CD4-positive, alpha-beta T cell (primary cell): ENCODE data around the gene SPG21. TPM values are rescaled to one million over a fixed set of nuclear protein-coding genes. Genes with fewer than 3 reads are reported as not detected.

ENCODE experiments used
- ATAC-seq: fragments of 200-7000 bp; cut with Tn5 transposase; one replicate; pipeline ENCODE4 v1.10.0; 2022; ENCODE audit warnings: mild to moderate bottlenecking; ENCODE audit not compliant: poor library complexity
- CTCF ChIA-PET: fragments of 350-600 bp; sonication (Branson Sonifier 250); formaldehyde crosslinking; loops from one replicate; lab custom pipeline; 2021; ENCODE audit warnings: antibody characterized with exemption, inconsistent platforms; lab: Charles Lee
- POLR2A ChIA-PET: fragments of 350-600 bp; sonication (Branson Sonifier 250); formaldehyde crosslinking; loops from one replicate; lab custom pipeline; 2021; ENCODE audit warnings: antibody characterized with exemption, inconsistent platforms; lab: Charles Lee
- DNase-seq, 14 experiments: peaks; one replicate each; pipeline ENCODE4 v3.0.0-alpha.2; 2013 to 2020; ENCODE audit warnings: mixed read lengths in 2 of 14
- H3K27ac ChIP-seq, 2 donors: one replicate each; pipeline versions ENCODE4 v1.5.1 to v1.7.0; 2013; ENCODE audit warnings: low read length in 2 of 2, low read depth in 1 of 2, mild to moderate bottlenecking in 1 of 2
- H3K27me3 ChIP-seq, 2 experiments: 1 replicate in 1 of 2; 2 replicates in 1 of 2; pipeline versions ENCODE4 v1.6.1 to v1.7.0; 2013; ENCODE audit warnings: low read length in 2 of 2, control low read depth in 1 of 2, mild to moderate bottlenecking in 1 of 2, moderate library complexity in 1 of 2; ENCODE audit not compliant: insufficient read depth in 2 of 2, control insufficient read depth in 1 of 2
- H3K36me3 ChIP-seq: one replicate; pipeline ENCODE4 v1.6.1; 2013; ENCODE audit warnings: low read length, control low read depth; ENCODE audit not compliant: insufficient read depth
- H3K4me1 ChIP-seq: one replicate; pipeline ENCODE4 v1.6.1; 2013; ENCODE audit warnings: low read length, control low read depth; ENCODE audit not compliant: insufficient read depth
- H3K4me3 ChIP-seq: one replicate; pipeline ENCODE4 v1.5.1; 2013; ENCODE audit warnings: mild to moderate bottlenecking, low read length, moderate library complexity
- H3K9me3 ChIP-seq, 2 experiments: 1 replicate in 1 of 2; 2 replicates in 1 of 2; pipeline versions ENCODE4 v1.6.1 to v1.7.0; 2013; ENCODE audit warnings: low read length in 2 of 2, mild to moderate bottlenecking in 2 of 2, control low read depth in 1 of 2, moderate library complexity in 1 of 2; ENCODE audit not compliant: control insufficient read depth in 1 of 2, insufficient read depth in 1 of 2
- H3K27ac Mint-ChIP-seq: one replicate; pipeline ENCODE4 v1.8.0; 2020; ENCODE audit warnings: mixed read lengths
- H3K27me3 Mint-ChIP-seq: one replicate; pipeline ENCODE4 v1.8.0; 2021; ENCODE audit warnings: mixed read lengths
- H3K36me3 Mint-ChIP-seq: one replicate; pipeline ENCODE4 v1.8.0; 2021; ENCODE audit warnings: low read depth, mixed read lengths
- H3K4me1 Mint-ChIP-seq: one replicate; pipeline ENCODE4 v1.8.0; 2021; ENCODE audit warnings: low read depth, mixed read lengths
- H3K4me3 Mint-ChIP-seq: one replicate; pipeline ENCODE4 v1.8.0; 2020; ENCODE audit warnings: mild to moderate bottlenecking, mixed read lengths
- H3K9me3 Mint-ChIP-seq: one replicate; pipeline ENCODE4 v1.8.0; 2020; ENCODE audit warnings: mixed read lengths
- intact Hi-C, 2 experiments: fragments of 100-400 bp; cut with DNase I in 1 of 2; cut with micrococcal nuclease in 1 of 2; formaldehyde crosslinking; loops; one replicate each; pipeline versions ENCODE4 v1.15.1 to v1.9.0; 2023 to 2025; cut with DNase I, micrococcal nuclease
- total RNA-seq, 174 experiments: library from RNA in 2 of 174; stranded (reverse) in 2 of 174; gene quantifications; one replicate each; pipeline ENCODE4 v1.2.3 and lab custom pipeline; 2021 to 2026
- TF ChIP-seq, protein P1 (sequence below): fragments of 200-600 bp; IDR thresholded peaks from one replicate; pipeline ENCODE4 v1.8.0; 2022; ENCODE audit warnings: antibody characterized with exemption, mild to moderate bottlenecking

SPG21 gene
- total RNA-seq, 2 experiments from 2014 or later = 29.4 to 32.7 TPM

DNA sequence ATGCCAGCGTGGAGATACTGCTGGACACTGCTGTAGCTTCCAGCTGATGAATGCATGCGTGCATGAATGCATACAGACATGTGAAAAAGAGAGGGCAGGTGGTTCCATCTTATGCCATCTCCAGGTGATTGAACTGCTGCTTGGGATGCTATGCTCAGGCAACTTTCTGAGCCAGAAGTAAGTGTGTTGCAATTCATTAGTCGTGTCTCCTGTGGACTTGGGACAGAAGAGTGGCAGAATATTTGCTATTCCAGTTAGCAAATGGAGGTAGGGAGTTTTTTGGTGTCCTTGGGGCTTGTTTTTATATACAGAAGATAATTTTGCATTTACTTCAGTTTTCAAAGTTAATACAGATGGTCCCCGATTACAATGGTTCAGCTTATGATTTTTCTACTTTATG is 44.8 kb downstream of the SPG21 start:
- Mint-ChIP-seq H3K9me3 (no peaks in the 10 kb centered on the region), H3K4me1 (no peaks in the 10 kb centered on the region), H3K27me3 (no peaks in the 10 kb centered on the region), H3K36me3 (no peaks in the 10 kb centered on the region), H3K27ac (no peak overlapping the region), H3K4me3 (no peak overlapping the region)
- ChIA-PET CTCF (interaction anchor here (1.0 kb wide), 1 partner anchor 9 kb away, joined by 3 read pairs; no protein-coding TSS in a partner anchor), POLR2A (no interaction called here)
- intact Hi-C loops = no loop called here
- H3K4me1 ChIP-seq = no peaks in the 10 kb centered on the region
- no peak for DNase-seq
- no peaks in the 10 kb centered on the region for H3K27me3 ChIP-seq
- no peak overlapping the region for H3K27ac ChIP-seq
- ATAC-seq = no peak
- no peak overlapping the region for H3K4me3 ChIP-seq
- H3K9me3 ChIP-seq = no peaks in the 10 kb centered on the region
- TF ChIP-seq, protein P1, sequence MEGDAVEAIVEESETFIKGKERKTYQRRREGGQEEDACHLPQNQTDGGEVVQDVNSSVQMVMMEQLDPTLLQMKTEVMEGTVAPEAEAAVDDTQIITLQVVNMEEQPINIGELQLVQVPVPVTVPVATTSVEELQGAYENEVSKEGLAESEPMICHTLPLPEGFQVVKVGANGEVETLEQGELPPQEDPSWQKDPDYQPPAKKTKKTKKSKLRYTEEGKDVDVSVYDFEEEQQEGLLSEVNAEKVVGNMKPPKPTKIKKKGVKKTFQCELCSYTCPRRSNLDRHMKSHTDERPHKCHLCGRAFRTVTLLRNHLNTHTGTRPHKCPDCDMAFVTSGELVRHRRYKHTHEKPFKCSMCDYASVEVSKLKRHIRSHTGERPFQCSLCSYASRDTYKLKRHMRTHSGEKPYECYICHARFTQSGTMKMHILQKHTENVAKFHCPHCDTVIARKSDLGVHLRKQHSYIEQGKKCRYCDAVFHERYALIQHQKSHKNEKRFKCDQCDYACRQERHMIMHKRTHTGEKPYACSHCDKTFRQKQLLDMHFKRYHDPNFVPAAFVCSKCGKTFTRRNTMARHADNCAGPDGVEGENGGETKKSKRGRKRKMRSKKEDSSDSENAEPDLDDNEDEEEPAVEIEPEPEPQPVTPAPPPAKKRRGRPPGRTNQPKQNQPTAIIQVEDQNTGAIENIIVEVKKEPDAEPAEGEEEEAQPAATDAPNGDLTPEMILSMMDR = no peak
- no peaks in the 10 kb centered on the region for H3K36me3 ChIP-seq

DNA sequence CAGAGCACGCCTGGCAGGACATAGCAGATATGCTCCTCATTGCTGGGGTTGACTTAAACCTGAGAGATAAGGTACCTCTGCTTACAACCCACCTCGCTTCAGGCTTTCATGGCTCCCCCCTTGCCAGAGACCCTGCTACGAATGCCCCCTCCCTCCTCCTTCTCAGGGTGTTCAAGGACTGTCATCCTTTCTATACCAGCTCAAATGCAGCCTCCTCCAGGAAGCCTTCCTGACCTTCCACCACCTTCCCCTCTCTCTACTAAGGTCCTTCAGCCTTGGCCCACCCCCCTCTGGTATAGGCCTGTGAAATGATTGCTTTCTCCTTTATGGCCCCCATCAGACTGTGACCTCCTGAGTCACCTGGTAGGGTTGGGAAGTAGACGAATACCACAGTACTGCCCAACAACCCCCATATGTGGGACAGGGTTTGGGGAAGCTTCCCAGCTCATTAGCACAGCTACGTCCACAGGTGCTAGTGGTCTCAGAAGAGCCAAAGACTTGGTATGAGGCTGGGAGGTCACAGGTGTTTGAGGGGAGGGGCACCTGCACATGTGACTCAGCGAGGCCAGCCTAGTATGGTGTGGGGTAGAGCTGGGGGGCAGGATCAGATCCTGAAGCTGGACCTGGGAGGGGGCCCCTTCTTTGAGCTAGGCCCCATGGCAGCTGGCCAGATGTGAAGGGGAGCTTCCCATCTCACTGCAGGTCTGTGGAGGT is 46.0 kb downstream of the SPG21 start:
- TF ChIP-seq, protein P1 = no peak
- H3K36me3 Mint-ChIP-seq = no peaks in the 10 kb centered on the region
- POLR2A ChIA-PET = no interaction called here
- Histone ChIP-seq H3K27me3 (no peaks in the 10 kb centered on the region), H3K9me3 (no peaks in the 10 kb centered on the region), H3K4me1 (no peaks in the 10 kb centered on the region), H3K27ac (no peak overlapping the region), H3K4me3 (no peak overlapping the region), H3K36me3 (no peaks in the 10 kb centered on the region)
- H3K4me3 Mint-ChIP-seq = no peak overlapping the region
- DNase-seq = no peak
- no peak for ATAC-seq
- intact Hi-C loops = no loop called here
- no peaks in the 10 kb centered on the region for H3K27me3 Mint-ChIP-seq
- CTCF ChIA-PET = no interaction called here
- no peaks in the 10 kb centered on the region for H3K4me1 Mint-ChIP-seq
- H3K27ac Mint-ChIP-seq = no peak overlapping the region
- no peaks in the 10 kb centered on the region for H3K9me3 Mint-ChIP-seq

GRCh38 chr15:64942356-64942755 is 47.4 kb downstream of the SPG21 start:
- DNase-seq (no peak), ATAC-seq (no peak)
- TF ChIP-seq, protein P1 = no peak
- no peak overlapping the region for H3K4me3 Mint-ChIP-seq
- no peak overlapping the region for H3K27ac Mint-ChIP-seq
- intact Hi-C loops = no loop called here
- no peaks in the 10 kb centered on the region for H3K27me3 Mint-ChIP-seq
- ChIA-PET POLR2A (no interaction called here), CTCF (interaction anchor here (1.2 kb wide), 1 partner anchor 15 kb away, joined by 3 read pairs; no protein-coding TSS in a partner anchor)
- no peaks in the 10 kb centered on the region for H3K9me3 Mint-ChIP-seq
- no peaks in the 10 kb centered on the region for H3K27me3 ChIP-seq
- H3K36me3 Mint-ChIP-seq = no peaks in the 10 kb centered on the region
- no peak overlapping the region for H3K4me3 ChIP-seq
- H3K36me3 ChIP-seq = no peaks in the 10 kb centered on the region
- H3K27ac ChIP-seq = no peak overlapping the region
- H3K4me1 ChIP-seq = no peaks in the 10 kb centered on the region
- no peaks in the 10 kb centered on the region for H3K9me3 ChIP-seq
- H3K4me1 Mint-ChIP-seq = no peaks in the 10 kb centered on the region
